ENCODE data around the gene C20orf144.

C20orf144 gene

GRCh38 chr20:33672426-33673113 is 10.4 kb downstream of the C20orf144 start:
- peak overlapping the region in 5 of 11 experiments; percentile 49 to 78 (median 66); a peak in 5 of 22 replicates for H3K27ac ChIP-seq
- peaks cover 0 to 75% (median 39%) of the 10 kb centered on the region in 11 experiments; a peak in 17 of 22 replicates for H4K20me1 ChIP-seq
- peak overlapping the region; percentile 58 to 77 (median 66); a peak in 16 of 20 replicates for H3K4me3 ChIP-seq
- no peaks in the 10 kb centered on the region for H3K27me3 ChIP-seq
- peaks cover 63 to 80% (median 72%) of the 10 kb centered on the region in 10 experiments for H3K4me1 ChIP-seq
- peak overlapping the region; percentile 72 to 83 (median 80); a peak in 19 of 22 replicates for H3K9ac ChIP-seq
- TF ChIP-seq Cebpa-rat (IDR thresholded peaks at IDR 0.05): no peak
- H3K36me3 ChIP-seq: peaks cover 0 to 31% (median 19%) of the 10 kb centered on the region in 11 experiments; a peak in 17 of 22 replicates
- no peaks in the 10 kb centered on the region for H3K9me3 ChIP-seq (replicated peaks in 1 of 11)
- peak overlapping the region; percentile 88 to 99 (median 96) for H3K4me2 ChIP-seq

- H3K4me3 ChIP-seq: peak overlapping the region; percentile 58 to 77 (median 66); a peak in 19 of 20 replicates
- H3K4me2 ChIP-seq: peak overlapping the region; percentile 88 to 99 (median 96)
- peak overlapping the region in 8 of 11 experiments; percentile 49 to 80 (median 67); a peak in 16 of 22 replicates for H3K27ac ChIP-seq
- H3K36me3 ChIP-seq: peaks cover 0 to 36% (median 23%) of the 10 kb centered on the region in 11 experiments; a peak in 18 of 22 replicates
- H4K20me1 ChIP-seq: peaks cover 0 to 78% (median 42%) of the 10 kb centered on the region in 11 experiments; a peak in 17 of 22 replicates
- TF ChIP-seq Cebpa-rat (IDR thresholded peaks at IDR 0.05): no peak
- H3K9me3 ChIP-seq (replicated peaks in 1 of 11): no peaks in the 10 kb centered on the region
- H3K9ac ChIP-seq: peak overlapping the region; percentile 72 to 83 (median 80); a peak in 20 of 22 replicates
- no peaks in the 10 kb centered on the region for H3K27me3 ChIP-seq
- peaks cover 58 to 75% (median 67%) of the 10 kb centered on the region in 10 experiments for H3K4me1 ChIP-seq
Measured at GRCh38 chr20:33673114-33673409, 10.9 kb downstream of the C20orf144 start.

- Histone ChIP-seq H4K20me1 (peaks cover 0 to 78% (median 42%) of the 10 kb centered on the region in 11 experiments; a peak in 17 of 22 replicates), H3K27ac (peak overlapping the region; percentile 1 to 80 (median 66); a peak in 20 of 22 replicates), H3K4me3 (peak overlapping the region; percentile 58 to 77 (median 66)), H3K27me3 (no peaks in the 10 kb centered on the region), H3K4me1 (peaks cover 52 to 69% (median 61%) of the 10 kb centered on the region in 10 experiments), H3K9me3 (replicated peaks in 1 of 11) (no peaks in the 10 kb centered on the region), H3K4me2 (peak overlapping the region; percentile 88 to 99 (median 96)), H3K36me3 (peaks cover 0 to 40% (median 29%) of the 10 kb centered on the region in 11 experiments; a peak in 18 of 22 replicates), H3K9ac (peak overlapping the region; percentile 72 to 83 (median 80))
- no peak for TF ChIP-seq Cebpa-rat (IDR thresholded peaks at IDR 0.05)
Measured at GRCh38 chr20:33673410-33674293, 11.5 kb downstream of the C20orf144 start.

GRCh38 chr20:33674294-33675135 is 12.4 kb downstream of the C20orf144 start, which contains the start of gene NECAB3:
Gene NECAB3, minus strand, starts transcription at chr20:33674428. Its CDS starts 76 bp downstream, at chr20:33674352.
- H3K27ac ChIP-seq: peak within 1 kb of the TSS; percentile 1 to 80 (median 66); a peak in 20 of 22 replicates
- peaks cover 0 to 78% (median 49%) of the 10 kb centered on the region in 11 experiments; a peak in 17 of 22 replicates for H4K20me1 ChIP-seq
- peaks cover 0 to 45% (median 37%) of the 10 kb centered on the region in 11 experiments; a peak in 19 of 22 replicates for H3K36me3 ChIP-seq
- H3K9me3 ChIP-seq (replicated peaks in 1 of 11): no peaks in the 10 kb centered on the region
- no peak for TF ChIP-seq Cebpa-rat (IDR thresholded peaks at IDR 0.05)
- H3K4me3 ChIP-seq: peak within 1 kb of the TSS; percentile 58 to 77 (median 66)
- H3K4me1 ChIP-seq: peaks cover 51 to 64% (median 56%) of the 10 kb centered on the region in 10 experiments
- no peaks in the 10 kb centered on the region for H3K27me3 ChIP-seq
- H3K4me2 ChIP-seq: peak within 1 kb of the TSS; percentile 89 to 99 (median 97)
- H3K9ac ChIP-seq: peak within 1 kb of the TSS; percentile 72 to 83 (median 80)

- Histone ChIP-seq H4K20me1 (peaks cover 0 to 78% (median 55%) of the 10 kb centered on the region in 11 experiments; a peak in 19 of 22 replicates), H3K27me3 (no peaks in the 10 kb centered on the region), H3K9ac (peak overlapping the region in 4 of 11 experiments; percentile 77 to 81 (median 80); a peak in 7 of 22 replicates), H3K4me2 (peak overlapping the region; percentile 89 to 99 (median 97); a peak in 20 of 22 replicates), H3K27ac (peak overlapping the region in 1 of 11 experiments; percentile 80; a peak in 1 of 22 replicates), H3K9me3 (replicated peaks in 1 of 11) (no peaks in the 10 kb centered on the region), H3K36me3 (peaks cover 0 to 54% (median 46%) of the 10 kb centered on the region in 11 experiments; a peak in 19 of 22 replicates), H3K4me1 (peaks cover 43 to 64% (median 56%) of the 10 kb centered on the region in 10 experiments), H3K4me3 (peak overlapping the region in 1 of 10 experiments; percentile 77; a peak in 1 of 20 replicates)
- no peak for TF ChIP-seq Cebpa-rat (IDR thresholded peaks at IDR 0.05)
Measured at GRCh38 chr20:33675136-33675959, 13.2 kb downstream of the C20orf144 start.

- peak overlapping the region in 1 of 11 experiments; percentile 44; a peak in 3 of 22 replicates for H3K9ac ChIP-seq
- no peak overlapping the region for H3K4me2 ChIP-seq
- peaks cover 0 to 57% (median 51%) of the 10 kb centered on the region in 11 experiments; a peak in 19 of 22 replicates for H3K36me3 ChIP-seq
- no peak for TF ChIP-seq Cebpa-rat (IDR thresholded peaks at IDR 0.05)
- H3K27me3 ChIP-seq: no peaks in the 10 kb centered on the region
- H3K4me3 ChIP-seq: no peak overlapping the region
- peaks cover 0 to 79% (median 56%) of the 10 kb centered on the region in 11 experiments; a peak in 19 of 22 replicates for H4K20me1 ChIP-seq
- peaks cover 37 to 64% (median 55%) of the 10 kb centered on the region in 10 experiments for H3K4me1 ChIP-seq
- H3K9me3 ChIP-seq (replicated peaks in 1 of 11): no peaks in the 10 kb centered on the region
- H3K27ac ChIP-seq: no peak overlapping the region
Measured at GRCh38 chr20:33676121-33676520, 14.0 kb downstream of the C20orf144 start.

Measured in BLaER1 treated with 17β-estradiol and CSF1 and Interleukin-3, amounts not matched to agents 10 nM and 100 nM (cell line).